C4-2B (cell line): ENCODE results near the gene UNC5C.

Experiments used
- H3K27ac ChIP-seq: fragments of 450-650 bp; 2 replicates; pipeline ENCODE4 v1.5.1; 2017
- CTCF ChIP-seq: fragments of 450-650 bp; conservative IDR thresholded peaks from 2 replicates; pipeline ENCODE4 v1.5.1; 2017; ENCODE audit warnings: mild to moderate bottlenecking
- ZFX ChIP-seq: fragments of 450-650 bp; IDR thresholded peaks from 2 replicates; pipeline ENCODE4 v1.6.1; 2017

The UNC5C gene

GRCh38 chr4:95319169-95319568, 229.6 kb downstream of the UNC5C start:
- TF ChIP-seq ZFX: no peak
- TF ChIP-seq CTCF: no peak
- no peak overlapping the region for H3K27ac ChIP-seq

DNA sequence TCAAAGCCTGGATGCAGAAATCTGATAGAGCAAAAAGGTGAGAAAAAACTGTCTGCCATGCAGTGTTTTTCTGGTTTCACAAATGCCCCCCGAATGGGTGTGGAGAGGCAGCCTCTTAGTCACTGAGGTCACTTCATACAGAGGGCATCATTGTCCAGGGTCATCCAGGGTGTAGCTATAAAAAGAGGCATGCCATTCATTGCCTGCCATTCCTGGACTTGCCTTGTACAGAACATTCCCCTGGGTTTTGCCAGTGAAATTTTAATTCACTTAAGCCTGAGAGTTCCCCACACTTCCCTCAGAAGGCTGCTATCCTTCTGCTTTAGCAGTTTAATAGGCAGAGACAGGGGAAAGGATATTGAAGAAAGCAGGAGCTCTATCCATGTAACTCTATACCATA, 230.3 kb downstream of the UNC5C start:
- no peak overlapping the region for H3K27ac ChIP-seq
- no peak for TF ChIP-seq CTCF
- TF ChIP-seq ZFX: no peak

GRCh38 chr4:95318044-95318443, 230.7 kb downstream of the UNC5C start:
- no peak for TF ChIP-seq ZFX
- TF ChIP-seq CTCF: no peak

DNA sequence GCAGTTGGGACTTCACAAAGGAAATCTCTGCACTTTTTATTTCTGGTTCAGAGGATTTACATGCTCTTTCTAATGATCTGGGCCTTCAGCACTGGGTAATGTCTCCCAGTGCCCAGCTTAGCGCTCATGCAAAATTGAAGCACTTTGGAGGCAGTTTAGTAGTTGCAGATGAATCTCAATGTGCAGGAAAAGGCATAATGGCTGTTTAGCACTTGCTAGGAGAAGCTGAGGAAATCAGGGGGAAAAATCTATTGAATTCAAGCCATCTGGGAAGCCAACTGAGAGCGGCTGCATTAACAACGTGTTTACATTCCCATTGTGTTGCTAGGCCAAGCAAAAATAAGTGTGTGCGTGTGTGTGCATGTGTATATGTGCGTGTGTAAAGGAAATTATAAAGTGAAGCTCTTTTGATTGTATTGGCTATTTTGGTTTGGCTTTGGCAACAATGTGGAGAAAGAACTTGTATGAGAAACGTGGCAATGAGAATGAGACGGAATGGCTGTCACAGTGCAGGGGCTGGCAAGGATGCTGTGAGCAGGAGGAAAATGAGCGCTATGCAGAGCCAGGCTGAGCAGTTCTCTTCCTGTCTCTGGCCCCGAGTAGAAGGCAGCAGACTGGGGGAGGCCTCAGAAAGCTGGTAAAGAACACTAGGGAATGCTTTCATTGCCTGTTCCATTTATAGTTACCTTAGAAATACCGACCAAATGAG, 231.5 kb downstream of the UNC5C start:
- no peak overlapping the region for H3K27ac ChIP-seq
- TF ChIP-seq ZFX (no peak), CTCF (no peak)

More at GRCh38 chr4:95318044-95318443, 230.7 kb downstream of the UNC5C start:
- H3K27ac ChIP-seq: no peak overlapping the region

DNA sequence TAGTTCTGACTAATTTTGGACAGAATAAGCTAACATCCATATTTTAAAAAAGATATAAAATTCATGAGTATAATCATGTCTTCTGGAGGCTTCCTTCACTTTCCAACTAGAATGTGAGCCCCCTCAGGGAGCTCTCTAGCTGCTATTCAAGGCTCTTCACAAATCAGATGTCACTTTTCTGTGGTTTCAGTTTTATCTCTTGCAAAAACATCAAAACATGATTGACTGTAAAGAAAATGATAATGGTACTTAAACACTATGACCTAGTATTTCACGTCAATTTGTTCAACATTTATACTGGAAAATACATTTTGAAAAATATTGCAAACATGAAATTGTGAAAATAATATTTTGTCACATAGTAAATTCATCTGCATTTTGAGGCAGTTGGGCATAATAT, 234.2 kb downstream of the UNC5C start:
- no peak overlapping the region for H3K27ac ChIP-seq
- TF ChIP-seq CTCF: no peak
- TF ChIP-seq ZFX: no peak

DNA sequence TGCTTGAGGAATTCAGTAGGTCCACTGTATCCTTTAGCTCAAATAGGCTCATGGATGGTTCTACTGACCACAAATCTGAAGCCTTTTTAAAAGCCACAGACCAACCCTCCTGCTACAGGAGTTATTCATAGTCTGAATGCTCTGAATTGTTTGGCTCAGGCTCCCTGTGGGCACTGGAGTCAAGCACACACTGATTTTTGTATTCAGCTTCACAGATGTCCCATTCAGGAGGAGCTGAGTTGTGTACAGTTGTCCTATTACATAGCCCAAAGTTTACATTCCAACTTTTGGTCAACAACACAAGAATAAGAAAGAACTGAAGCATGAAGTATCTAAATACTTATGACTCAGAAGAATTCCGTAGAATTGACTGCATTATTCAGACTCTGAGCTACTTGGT, 243.9 kb downstream of the UNC5C start:
- H3K27ac ChIP-seq: no peak overlapping the region
- TF ChIP-seq ZFX: no peak
- no peak for TF ChIP-seq CTCF

DNA sequence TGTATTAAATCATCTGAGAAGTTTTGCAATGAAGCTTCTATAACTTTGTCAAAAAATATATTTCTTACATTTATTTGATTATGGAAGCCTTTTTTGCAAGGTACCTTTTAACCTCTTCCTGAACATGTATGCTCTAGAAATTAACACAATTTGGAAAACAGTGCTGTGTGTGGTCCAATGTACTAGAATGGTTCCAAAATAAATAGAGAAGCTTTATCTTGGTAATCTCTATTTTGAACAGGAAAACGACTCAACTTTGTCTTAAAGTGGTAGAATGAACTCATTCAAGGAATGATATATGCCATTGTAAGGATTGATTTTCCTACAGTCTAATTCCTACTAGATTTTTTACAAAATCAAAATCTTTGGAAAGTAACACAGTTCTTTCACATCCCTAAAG, 248.5 kb downstream of the UNC5C start:
- TF ChIP-seq ZFX (no peak), CTCF (no peak)
- no peak overlapping the region for H3K27ac ChIP-seq
